Neural progenitor cell (in vitro differentiated cells): ENCODE measurements around the gene LBX2. TPM values are rescaled to one million over a fixed set of nuclear protein-coding genes. Genes with fewer than 3 reads are reported as not detected.

Experiments
- DNase-seq: peaks from one replicate; pipeline ENCODE4 v3.0.0-alpha.2; 2016; ENCODE audit warnings: low spot score
- H2AFZ ChIP-seq: fragments of 200-600 bp; sonication (generic); replicated peaks from 2 replicates; pipeline ENCODE4 v1.6.1; 2016; ENCODE audit warnings: antibody characterized with exemption
- H3F3A ChIP-seq: fragments of 200-600 bp; sonication (generic); 2 replicates; pipeline ENCODE4 v1.6.1; 2016; ENCODE audit warnings: antibody characterized with exemption, low read depth
- H3K27ac ChIP-seq: fragments of 200-600 bp; sonication (generic); 2 replicates; pipeline ENCODE4 v1.5.1; 2016; ENCODE audit warnings: mild to moderate bottlenecking
- H3K27me3 ChIP-seq: fragments of 200-600 bp; sonication (generic); 2 replicates; pipeline ENCODE4 v1.6.1; 2016; ENCODE audit warnings: mild to moderate bottlenecking, moderate library complexity
- H3K36me3 ChIP-seq: fragments of 200-600 bp; sonication (generic); 2 replicates; pipeline ENCODE4 v1.5.1; 2016
- H3K4me1 ChIP-seq: fragments of 200-600 bp; sonication (generic); 2 replicates; pipeline ENCODE4 v1.6.1; 2016; ENCODE audit warnings: mixed run types
- H3K4me2 ChIP-seq: fragments of 200-600 bp; sonication (generic); 2 replicates; pipeline ENCODE4 v1.6.1; 2016
- H3K4me3 ChIP-seq: fragments of 200-600 bp; sonication (generic); 2 replicates; pipeline ENCODE4 v1.5.1; 2016
- H3K79me2 ChIP-seq: fragments of 200-600 bp; sonication (generic); 2 replicates; pipeline ENCODE4 v1.6.1; 2016; ENCODE audit warnings: low read depth
- H3K9ac ChIP-seq: fragments of 200-600 bp; sonication (generic); 2 replicates; pipeline ENCODE4 v1.6.1; 2016
- H3K9me3 ChIP-seq: fragments of 200-600 bp; sonication (generic); 2 replicates; pipeline ENCODE4 v1.5.1; 2016; ENCODE audit warnings: low read depth
- H4K20me1 ChIP-seq: fragments of 200-600 bp; sonication (generic); 2 replicates; pipeline ENCODE4 v1.6.1; 2016; ENCODE audit warnings: low read depth
- H3K27ac Mint-ChIP-seq: 3 replicates; pipeline ENCODE4 v1.8.0; 2021; ENCODE audit warnings: mixed read lengths
- H3K27me3 Mint-ChIP-seq: 2 replicates; pipeline ENCODE4 v1.8.0; 2022; ENCODE audit warnings: low read depth, mild to moderate bottlenecking, inconsistent platforms, moderate library complexity, mixed read lengths; ENCODE audit not compliant: insufficient read depth
- H3K36me3 Mint-ChIP-seq: 3 replicates; pipeline ENCODE4 v1.8.0; 2021; ENCODE audit warnings: mixed read lengths
- H3K4me1 Mint-ChIP-seq: 3 replicates; pipeline ENCODE4 v1.8.0; 2021; ENCODE audit warnings: mixed read lengths
- H3K4me3 Mint-ChIP-seq: 3 replicates; pipeline ENCODE4 v1.8.0; 2021; ENCODE audit warnings: mild to moderate bottlenecking, moderate library complexity, mixed read lengths
- H3K9me3 Mint-ChIP-seq: 3 replicates; pipeline ENCODE4 v1.8.0; 2020; ENCODE audit warnings: mixed read lengths
- EZH2 ChIP-seq: fragments of 200-600 bp; sonication (generic); IDR thresholded peaks from 2 replicates; pipeline ENCODE4 v1.6.1; 2017; ENCODE audit warnings: antibody characterized with exemption, mild to moderate bottlenecking, moderate library complexity
- EZH2phosphoT487 ChIP-seq: fragments of 200-600 bp; sonication (generic); IDR thresholded peaks from 2 replicates; pipeline ENCODE4 v1.6.1; 2017; ENCODE audit warnings: antibody characterized with exemption
- total RNA-seq: library from RNA; depleted of rRNA; stranded (reverse); fragments of >200 nt; gene quantifications from 2 replicates; pipeline ENCODE4 v1.2.3, GENCODE V29; 2015; ENCODE audit warnings: low replicate concordance
- TF ChIP-seq, protein P1 (sequence below): fragments of 200-600 bp; sonication (generic); IDR thresholded peaks from 2 replicates; pipeline ENCODE4 v1.5.1; 2017; ENCODE audit warnings: antibody characterized with exemption, mild to moderate bottlenecking

Gene LBX2
- total RNA-seq, 1 donor from 2014 or later: not detected

- H3K27me3 Mint-ChIP-seq: peaks cover 70% of the 10 kb centered on the region
- Histone ChIP-seq H3K36me3 (no peaks in the 10 kb centered on the region), H3K4me1 (peaks cover 31% of the 10 kb centered on the region), H3K79me2 (no peaks in the 10 kb centered on the region), H3F3A (peaks cover 41% of the 10 kb centered on the region), H3K9ac (no peak overlapping the region), H3K4me2 (peak overlapping the region; percentile 91), H4K20me1 (peaks cover 35% of the 10 kb centered on the region), H3K27ac (no peak overlapping the region), H3K9me3 (no peaks in the 10 kb centered on the region), H3K4me3 (peak overlapping the region; percentile 48), H2AFZ (peak overlapping the region; percentile 66), H3K27me3 (peaks cover 89% of the 10 kb centered on the region)
- peak; percentile 82 for TF ChIP-seq EZH2
- TF ChIP-seq, protein P1, sequence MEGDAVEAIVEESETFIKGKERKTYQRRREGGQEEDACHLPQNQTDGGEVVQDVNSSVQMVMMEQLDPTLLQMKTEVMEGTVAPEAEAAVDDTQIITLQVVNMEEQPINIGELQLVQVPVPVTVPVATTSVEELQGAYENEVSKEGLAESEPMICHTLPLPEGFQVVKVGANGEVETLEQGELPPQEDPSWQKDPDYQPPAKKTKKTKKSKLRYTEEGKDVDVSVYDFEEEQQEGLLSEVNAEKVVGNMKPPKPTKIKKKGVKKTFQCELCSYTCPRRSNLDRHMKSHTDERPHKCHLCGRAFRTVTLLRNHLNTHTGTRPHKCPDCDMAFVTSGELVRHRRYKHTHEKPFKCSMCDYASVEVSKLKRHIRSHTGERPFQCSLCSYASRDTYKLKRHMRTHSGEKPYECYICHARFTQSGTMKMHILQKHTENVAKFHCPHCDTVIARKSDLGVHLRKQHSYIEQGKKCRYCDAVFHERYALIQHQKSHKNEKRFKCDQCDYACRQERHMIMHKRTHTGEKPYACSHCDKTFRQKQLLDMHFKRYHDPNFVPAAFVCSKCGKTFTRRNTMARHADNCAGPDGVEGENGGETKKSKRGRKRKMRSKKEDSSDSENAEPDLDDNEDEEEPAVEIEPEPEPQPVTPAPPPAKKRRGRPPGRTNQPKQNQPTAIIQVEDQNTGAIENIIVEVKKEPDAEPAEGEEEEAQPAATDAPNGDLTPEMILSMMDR: no peak
- TF ChIP-seq EZH2phosphoT487: peak; percentile 44
- peaks cover 2% of the 10 kb centered on the region for H3K9me3 Mint-ChIP-seq
- H3K27ac Mint-ChIP-seq: no peak overlapping the region
- H3K4me1 Mint-ChIP-seq: peaks cover 32% of the 10 kb centered on the region
- H3K4me3 Mint-ChIP-seq: peak overlapping the region; percentile 81
- DNase-seq: peak; percentile 57
- peaks cover 3% of the 10 kb centered on the region for H3K36me3 Mint-ChIP-seq
Measured at GRCh38 chr2:74497777-74498499, 1.5 kb downstream of the LBX2 start.

- peaks cover 35% of the 10 kb centered on the region for H4K20me1 ChIP-seq
- Mint-ChIP-seq H3K36me3 (peaks cover 6% of the 10 kb centered on the region), H3K4me1 (peaks cover 26% of the 10 kb centered on the region), H3K4me3 (peak overlapping the region; percentile 81), H3K27me3 (peaks cover 62% of the 10 kb centered on the region), H3K27ac (no peak overlapping the region), H3K9me3 (peaks cover 2% of the 10 kb centered on the region)
- H3K9me3 ChIP-seq: no peaks in the 10 kb centered on the region
- peaks cover 41% of the 10 kb centered on the region for H3F3A ChIP-seq
- no peak overlapping the region for H3K9ac ChIP-seq
- no peaks in the 10 kb centered on the region for H3K79me2 ChIP-seq
- DNase-seq: no peak
- H3K36me3 ChIP-seq: no peaks in the 10 kb centered on the region
- TF ChIP-seq, protein P1: no peak
- no peak for TF ChIP-seq EZH2
- H3K4me1 ChIP-seq: peaks cover 27% of the 10 kb centered on the region
- H3K27me3 ChIP-seq: peaks cover 82% of the 10 kb centered on the region
- H3K4me3 ChIP-seq: peak overlapping the region; percentile 48
- peak overlapping the region; percentile 91 for H3K4me2 ChIP-seq
- no peak overlapping the region for H2AFZ ChIP-seq
- no peak overlapping the region for H3K27ac ChIP-seq
Measured at GRCh38 chr2:74496997-74497776, 2.2 kb downstream of the LBX2 start.

- no peaks in the 10 kb centered on the region for H3K9me3 Mint-ChIP-seq
- peaks cover 64% of the 10 kb centered on the region for H3K27me3 ChIP-seq
- no peak overlapping the region for H3K27ac ChIP-seq
- peaks cover 18% of the 10 kb centered on the region for H3K4me1 Mint-ChIP-seq
- peaks cover 22% of the 10 kb centered on the region for H4K20me1 ChIP-seq
- no peak overlapping the region for H2AFZ ChIP-seq
- no peak for TF ChIP-seq EZH2
- TF ChIP-seq, protein P1: no peak
- TF ChIP-seq EZH2phosphoT487: no peak
- H3K4me2 ChIP-seq: no peak overlapping the region
- H3K9me3 ChIP-seq: no peaks in the 10 kb centered on the region
- no peak overlapping the region for H3K4me3 Mint-ChIP-seq
- H3K79me2 ChIP-seq: no peaks in the 10 kb centered on the region
- H3K4me1 ChIP-seq: peaks cover 19% of the 10 kb centered on the region
- peaks cover 31% of the 10 kb centered on the region for H3F3A ChIP-seq
- H3K27ac Mint-ChIP-seq: no peak overlapping the region
- peaks cover 45% of the 10 kb centered on the region for H3K27me3 Mint-ChIP-seq
- H3K36me3 Mint-ChIP-seq: peaks cover 16% of the 10 kb centered on the region
- H3K4me3 ChIP-seq: no peak overlapping the region
- DNase-seq: no peak
- H3K36me3 ChIP-seq: no peaks in the 10 kb centered on the region
- no peak overlapping the region for H3K9ac ChIP-seq
Measured at GRCh38 chr2:74495440-74495839, 4.0 kb downstream of the LBX2 start.
